ENCODE results near the gene MIB2. TPM values are rescaled to one million over a fixed set of nuclear protein-coding genes. Genes with fewer than 3 reads are reported as not detected.

The MIB2 gene
- total RNA-seq, 1 experiment from 2014 or later = 74.5 TPM

DNA sequence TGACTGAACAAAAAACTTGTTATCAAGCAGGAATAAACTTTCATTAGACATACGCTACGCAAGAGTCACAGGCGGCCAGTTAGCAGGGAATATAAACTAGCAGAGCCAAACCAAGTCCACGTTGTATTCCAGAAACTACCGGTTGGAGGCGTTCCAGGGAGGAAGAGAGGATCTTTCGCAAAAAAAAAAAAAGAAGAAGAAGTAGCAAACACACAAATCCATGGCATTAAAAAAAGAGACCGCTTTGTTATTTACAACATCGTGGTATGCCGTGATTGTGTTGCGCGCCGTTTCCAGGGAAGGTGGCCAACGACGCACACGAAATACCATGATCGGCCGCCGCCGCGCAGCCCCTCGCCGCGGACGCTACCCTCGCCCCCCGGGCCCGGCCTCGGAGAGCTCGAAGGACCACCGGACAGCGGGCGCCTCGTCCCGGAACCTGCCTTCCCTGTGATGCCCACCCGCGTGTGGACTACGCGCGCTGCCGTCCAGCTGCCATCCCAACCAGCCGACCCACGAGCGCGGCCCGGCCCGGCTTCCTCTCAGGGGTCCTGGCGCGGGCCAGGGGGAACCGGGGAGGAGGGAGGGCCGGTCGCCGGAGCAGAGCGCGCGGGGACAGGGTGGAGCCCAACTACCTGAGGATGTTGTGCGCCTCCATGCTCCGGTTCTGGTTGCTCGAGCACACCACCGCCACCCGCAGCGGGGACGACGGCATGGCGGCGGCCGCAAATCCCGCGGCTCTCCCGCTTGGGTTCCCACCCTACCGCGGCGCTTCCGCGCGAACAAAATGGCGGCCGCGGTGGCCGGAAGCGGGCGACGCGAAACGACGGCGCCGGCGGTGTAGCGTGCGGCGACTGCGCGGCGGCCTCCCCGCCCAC lies 41.2 kb upstream of the MIB2 start:
- BruUV-seq (replicated peaks) = no TSS peak
- peaks cover 14% of the 10 kb centered on the region for H3K4me1 ChIP-seq (ENCODE audit: control insufficient read depth, insufficient read depth, low read length)
- no peaks in the 10 kb centered on the region for H3K27me3 ChIP-seq (ENCODE audit: control insufficient read depth, insufficient read depth, low read length)
- H3K4me3 ChIP-seq (ENCODE audit: low read depth in 2 of 2, low read length in 2 of 2) = peak overlapping the region; percentile 96 to 98
- peaks cover 6% of the 10 kb centered on the region; the same call in 1 of the 2 replicates for H3K36me3 ChIP-seq (ENCODE audit: control insufficient read depth, insufficient read depth, low read length)
- ChIA-PET POLR2A (no interaction called here), CTCF (interaction anchor here (0.6 kb wide), 1 partner anchor 211 kb away, joined by 3 read pairs; no protein-coding TSS in a partner anchor)
- in situ Hi-C loops (cut with HindIII; ENCODE audit: low pct_unique_long_range_greater_than_20kb, low sequenced_read_pairs) (no loop called here), intact Hi-C loops (cut with micrococcal nuclease; ENCODE audit: unreplicated experiment) (no loop called here)
- ATAC-seq = peak; percentile 88
- TF ChIP-seq, protein P1, sequence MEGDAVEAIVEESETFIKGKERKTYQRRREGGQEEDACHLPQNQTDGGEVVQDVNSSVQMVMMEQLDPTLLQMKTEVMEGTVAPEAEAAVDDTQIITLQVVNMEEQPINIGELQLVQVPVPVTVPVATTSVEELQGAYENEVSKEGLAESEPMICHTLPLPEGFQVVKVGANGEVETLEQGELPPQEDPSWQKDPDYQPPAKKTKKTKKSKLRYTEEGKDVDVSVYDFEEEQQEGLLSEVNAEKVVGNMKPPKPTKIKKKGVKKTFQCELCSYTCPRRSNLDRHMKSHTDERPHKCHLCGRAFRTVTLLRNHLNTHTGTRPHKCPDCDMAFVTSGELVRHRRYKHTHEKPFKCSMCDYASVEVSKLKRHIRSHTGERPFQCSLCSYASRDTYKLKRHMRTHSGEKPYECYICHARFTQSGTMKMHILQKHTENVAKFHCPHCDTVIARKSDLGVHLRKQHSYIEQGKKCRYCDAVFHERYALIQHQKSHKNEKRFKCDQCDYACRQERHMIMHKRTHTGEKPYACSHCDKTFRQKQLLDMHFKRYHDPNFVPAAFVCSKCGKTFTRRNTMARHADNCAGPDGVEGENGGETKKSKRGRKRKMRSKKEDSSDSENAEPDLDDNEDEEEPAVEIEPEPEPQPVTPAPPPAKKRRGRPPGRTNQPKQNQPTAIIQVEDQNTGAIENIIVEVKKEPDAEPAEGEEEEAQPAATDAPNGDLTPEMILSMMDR (IDR thresholded peaks at IDR 0.05) = no peak
- TF ChIP-seq TCF7L2 (IDR thresholded peaks at IDR 0.05; ENCODE audit: low read depth, low read length) (no peak), POLR2AphosphoS5 (IDR thresholded peaks at IDR 0.05; ENCODE audit: low read depth, low read length) (no peak), SIN3A (IDR thresholded peaks at IDR 0.05; ENCODE audit: borderline replicate concordance, insufficient read depth, low read depth, low read length) (no peak)
- TF ChIP-seq, protein P2, sequence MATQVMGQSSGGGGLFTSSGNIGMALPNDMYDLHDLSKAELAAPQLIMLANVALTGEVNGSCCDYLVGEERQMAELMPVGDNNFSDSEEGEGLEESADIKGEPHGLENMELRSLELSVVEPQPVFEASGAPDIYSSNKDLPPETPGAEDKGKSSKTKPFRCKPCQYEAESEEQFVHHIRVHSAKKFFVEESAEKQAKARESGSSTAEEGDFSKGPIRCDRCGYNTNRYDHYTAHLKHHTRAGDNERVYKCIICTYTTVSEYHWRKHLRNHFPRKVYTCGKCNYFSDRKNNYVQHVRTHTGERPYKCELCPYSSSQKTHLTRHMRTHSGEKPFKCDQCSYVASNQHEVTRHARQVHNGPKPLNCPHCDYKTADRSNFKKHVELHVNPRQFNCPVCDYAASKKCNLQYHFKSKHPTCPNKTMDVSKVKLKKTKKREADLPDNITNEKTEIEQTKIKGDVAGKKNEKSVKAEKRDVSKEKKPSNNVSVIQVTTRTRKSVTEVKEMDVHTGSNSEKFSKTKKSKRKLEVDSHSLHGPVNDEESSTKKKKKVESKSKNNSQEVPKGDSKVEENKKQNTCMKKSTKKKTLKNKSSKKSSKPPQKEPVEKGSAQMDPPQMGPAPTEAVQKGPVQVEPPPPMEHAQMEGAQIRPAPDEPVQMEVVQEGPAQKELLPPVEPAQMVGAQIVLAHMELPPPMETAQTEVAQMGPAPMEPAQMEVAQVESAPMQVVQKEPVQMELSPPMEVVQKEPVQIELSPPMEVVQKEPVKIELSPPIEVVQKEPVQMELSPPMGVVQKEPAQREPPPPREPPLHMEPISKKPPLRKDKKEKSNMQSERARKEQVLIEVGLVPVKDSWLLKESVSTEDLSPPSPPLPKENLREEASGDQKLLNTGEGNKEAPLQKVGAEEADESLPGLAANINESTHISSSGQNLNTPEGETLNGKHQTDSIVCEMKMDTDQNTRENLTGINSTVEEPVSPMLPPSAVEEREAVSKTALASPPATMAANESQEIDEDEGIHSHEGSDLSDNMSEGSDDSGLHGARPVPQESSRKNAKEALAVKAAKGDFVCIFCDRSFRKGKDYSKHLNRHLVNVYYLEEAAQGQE (IDR thresholded peaks at IDR 0.05; ENCODE audit: insufficient read depth in 1 of 2, low read depth in 2 of 2, low read length in 1 of 2) = no peak
- no peak for DNase-seq (ENCODE audit: low read depth, low spot score)
- no peaks in the 10 kb centered on the region for H3K9me3 ChIP-seq (ENCODE audit: control insufficient read depth, insufficient read depth, low read depth, low read length)
- H3K27ac ChIP-seq (ENCODE audit: low read length) = peak overlapping the region; percentile 84

DNA sequence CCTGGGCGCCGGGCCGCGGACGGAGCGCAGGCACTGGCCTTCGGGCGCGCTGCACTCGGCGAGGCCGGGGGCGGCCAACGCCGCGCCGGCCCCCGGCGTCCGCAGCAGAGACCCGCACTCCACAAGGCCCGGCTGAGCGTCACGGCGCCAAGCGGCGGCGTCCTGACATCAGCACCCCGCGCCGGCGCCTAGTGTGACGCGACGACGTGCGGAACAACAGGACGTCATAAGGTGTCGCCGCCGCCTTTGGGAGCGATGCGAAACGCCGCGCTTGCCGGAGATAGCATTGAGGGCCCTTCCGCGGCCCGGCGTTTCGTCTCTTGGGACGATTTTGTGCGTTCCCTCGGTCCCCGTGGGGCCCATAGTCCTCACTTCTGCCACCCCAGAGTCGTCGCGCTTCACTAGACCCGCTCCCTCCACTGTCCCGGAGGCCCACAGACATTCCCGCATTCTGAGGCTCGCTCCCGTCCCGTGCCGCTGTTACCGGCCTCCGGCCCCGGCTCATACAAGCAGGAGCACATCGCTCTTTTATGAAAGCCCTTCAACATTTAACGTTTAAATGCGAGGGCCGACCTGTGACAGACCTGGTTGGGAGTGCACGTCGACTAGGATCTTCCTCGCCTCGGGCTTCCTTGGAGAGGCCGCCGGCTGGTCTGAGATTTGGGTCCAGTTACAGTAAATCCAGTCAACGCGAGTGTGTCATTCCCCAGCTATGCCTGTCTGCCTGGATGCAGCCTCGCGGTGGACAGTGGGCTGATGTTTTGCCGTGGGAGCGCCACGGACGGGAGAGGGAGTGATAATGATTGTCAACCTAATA lies 40.4 kb upstream of the MIB2 start, which contains the start of gene SSU72:
TSS of gene SSU72 (minus strand) at position 143 of the 817 bp plus-strand sequence. CDS start 306 bp downstream, outside the sequence.
- Histone ChIP-seq H3K9me3 (ENCODE audit: control insufficient read depth, insufficient read depth, low read depth, low read length) (no peaks in the 10 kb centered on the region), H3K4me3 (ENCODE audit: low read depth in 2 of 2, low read length in 2 of 2) (peak within 1 kb of the TSS; percentile 96 to 98), H3K4me1 (ENCODE audit: control insufficient read depth, insufficient read depth, low read length) (peaks cover 6% of the 10 kb centered on the region), H3K27ac (ENCODE audit: low read length) (peak within 1 kb of the TSS; percentile 97), H3K27me3 (ENCODE audit: control insufficient read depth, insufficient read depth, low read length) (no peaks in the 10 kb centered on the region), H3K36me3 (ENCODE audit: control insufficient read depth, insufficient read depth, low read length) (peaks cover 6% of the 10 kb centered on the region; the same call in 1 of the 2 replicates)
- ChIA-PET POLR2A (interaction anchor here (1.3 kb wide), 1 partner anchor 22 kb away, joined by 4 read pairs; no protein-coding TSS in a partner anchor), CTCF (no interaction called here)
- peak; percentile 93 for ATAC-seq
- intact Hi-C loops (cut with micrococcal nuclease; ENCODE audit: unreplicated experiment) = no loop called here
- in situ Hi-C loops (cut with HindIII; ENCODE audit: low pct_unique_long_range_greater_than_20kb, low sequenced_read_pairs) = no loop called here
- peak; percentile 50 for DNase-seq (ENCODE audit: low read depth, low spot score)
- TF ChIP-seq SIN3A (IDR thresholded peaks at IDR 0.05; ENCODE audit: borderline replicate concordance, insufficient read depth, low read depth, low read length) (peak; percentile 79; the same call in 1 of the 2 replicates), TCF7L2 (IDR thresholded peaks at IDR 0.05; ENCODE audit: low read depth, low read length) (peak; percentile 83), POLR2AphosphoS5 (IDR thresholded peaks at IDR 0.05; ENCODE audit: low read depth, low read length) (peak; percentile 91)
- TF ChIP-seq, protein P1 (IDR thresholded peaks at IDR 0.05) = no peak
- TF ChIP-seq, protein P2 (IDR thresholded peaks at IDR 0.05; ENCODE audit: insufficient read depth in 1 of 2, low read depth in 2 of 2, low read length in 1 of 2) = peak in 1 of 2 experiments; percentile 60; a peak in 1 of 4 replicates
- BruUV-seq (replicated peaks) = TSS peak; percentile 97
